HepG2 (cell line): ENCODE data around the gene TEX48. TPM values are rescaled to one million over a fixed set of nuclear protein-coding genes. Genes with fewer than 3 reads are reported as not detected.

Experiments
- ATAC-seq: fragments of 200-7000 bp; cut with Tn5 transposase; 3 replicates; pipeline ENCODE4 v1.9.1; 2020; ENCODE audit warnings: mild to moderate bottlenecking, moderate library complexity
- BruUV-seq: library from RNA; stranded (reverse); fragments of 400-500 nt; replicated peaks from 2 replicates; lab custom pipeline; 2021; lab: Mats Ljungman, UMichigan
- CTCF ChIA-PET: fragments of 300-600 bp; formaldehyde crosslinking; extraction: SDS; loops from one replicate; lab custom pipeline; 2021; ENCODE audit warnings: low total read pairs, inconsistent platforms, low intra/inter-chr PET ratio; lab: Yijun Ruan, JAX
- POLR2A ChIA-PET: fragments of 350-600 bp; sonication (Branson Sonifier 250); formaldehyde crosslinking; loops from one replicate; lab custom pipeline; 2020; ENCODE audit warnings: antibody characterized with exemption, inconsistent platforms; lab: Yijun Ruan, JAX
- DNase-seq: peaks from one replicate; pipeline ENCODE4 v3.0.0-alpha.2; 2015; ENCODE audit warnings: low spot score
- FAIRE-seq: peaks from 3 replicates; lab custom pipeline; 2011; peaks lifted over from hg19 to GRCh38; lab: Jason Lieb, UNC
- H2AFZ ChIP-seq: one replicate; pipeline ENCODE4 v1.6.1; 2011; ENCODE audit warnings: low read length, inconsistent platforms
- H3K27ac ChIP-seq: fragments of 300-600 bp; 3 replicates; pipeline ENCODE4 v1.8.0; 2011; ENCODE audit warnings: mixed run types, mild to moderate bottlenecking, mixed read lengths, low read length, inconsistent platforms; ENCODE audit not compliant: insufficient read depth; ENCODE audit errors: extremely low read length
- H3K27me3 ChIP-seq, 2 experiments: fragments of 200-600 bp in 1 of 2; 2 replicates in 1 of 2; 3 replicates in 1 of 2; pipeline versions ENCODE4 v1.6.0 to v1.8.0; 2011; ENCODE audit warnings: low read length in 2 of 2, mild to moderate bottlenecking in 2 of 2, moderate library complexity in 2 of 2, inconsistent platforms in 1 of 2; ENCODE audit not compliant: insufficient read depth in 2 of 2, control insufficient read depth in 1 of 2
- H3K36me3 ChIP-seq, 2 experiments: fragments of 200-600 bp in 1 of 2; replicated peaks in 1 of 2; 2 replicates in 1 of 2; 3 replicates in 1 of 2; pipeline versions ENCODE4 v1.5.1 to v1.8.0; 2011; ENCODE audit warnings: low read length in 2 of 2, inconsistent platforms in 1 of 2; ENCODE audit not compliant: insufficient read depth in 2 of 2, control insufficient read depth in 1 of 2
- H3K4me1 ChIP-seq: 2 replicates; pipeline ENCODE4 v1.5.1; 2012; ENCODE audit warnings: low read length, inconsistent platforms; ENCODE audit not compliant: insufficient read depth
- H3K4me2 ChIP-seq: 2 replicates; pipeline ENCODE4 v1.6.0; 2011; ENCODE audit warnings: low read depth, low read length, inconsistent platforms
- H3K4me3 ChIP-seq, 3 experiments: fragments of 200-600 bp in 1 of 3; sonication (generic), shearing (Covaris generic) in 1 of 3; replicated peaks in 1 of 3; 2 replicates each; pipeline ENCODE4 v1.5.1; 2011 to 2016; ENCODE audit warnings: low read length in 3 of 3, inconsistent platforms in 2 of 3, low read depth in 2 of 3, mild to moderate bottlenecking in 2 of 3, control low read depth in 1 of 3, mixed read lengths in 1 of 3; ENCODE audit not compliant: insufficient read depth in 1 of 3
- H3K79me2 ChIP-seq: one replicate; pipeline ENCODE4 v1.6.1; 2011; ENCODE audit warnings: low read length, inconsistent platforms; ENCODE audit not compliant: insufficient read depth
- H3K9ac ChIP-seq: 2 replicates; pipeline ENCODE4 v1.6.0; 2011; ENCODE audit warnings: mild to moderate bottlenecking, low read depth, low read length, inconsistent platforms; ENCODE audit not compliant: insufficient read depth
- H3K9me3 ChIP-seq: 2 replicates; pipeline ENCODE4 v1.5.1; 2012; ENCODE audit warnings: mild to moderate bottlenecking, low read length
- H4K20me1 ChIP-seq: 2 replicates; pipeline ENCODE4 v1.6.0; 2011; ENCODE audit warnings: inconsistent platforms, mild to moderate bottlenecking, low read length, moderate library complexity; ENCODE audit not compliant: insufficient read depth
- ARNT2 ChIP-seq: sonication (generic); formaldehyde crosslinking; IDR thresholded peaks from 2 replicates; pipeline ENCODE4 v1.8.0; 2022; ENCODE audit warnings: mild to moderate bottlenecking, low read depth, missing genetic modification reagents, moderate library complexity
- ELF1 ChIP-seq: sonication (generic); formaldehyde crosslinking; IDR thresholded peaks from 2 replicates; pipeline ENCODE4 v1.4.0; 2020; ENCODE audit warnings: missing genetic modification reagents
- SALL1 ChIP-seq: sonication (generic); formaldehyde crosslinking; IDR thresholded peaks from 2 replicates; pipeline ENCODE4 v1.8.0; 2022; ENCODE audit warnings: mild to moderate bottlenecking, missing genetic modification reagents
- SMAD9 ChIP-seq: sonication (generic); formaldehyde crosslinking; IDR thresholded peaks from 2 replicates; pipeline ENCODE4 v1.5.1; 2020; ENCODE audit warnings: mild to moderate bottlenecking, missing genetic modification reagents
- SMYD3 ChIP-seq: sonication (generic); formaldehyde crosslinking; IDR thresholded peaks from 2 replicates; pipeline ENCODE4 v1.8.1; 2023; ENCODE audit warnings: mild to moderate bottlenecking, missing genetic modification reagents
- ZKSCAN8 ChIP-seq: IDR thresholded peaks from 2 replicates; pipeline ENCODE4 v1.6.1; 2016; ENCODE audit warnings: borderline replicate concordance, missing genetic modification reagents, missing compliant biosample characterization
- ZNF703 ChIP-seq: sonication (generic); formaldehyde crosslinking; IDR thresholded peaks from 2 replicates; pipeline ENCODE4 v1.5.1; 2020; ENCODE audit warnings: missing genetic modification reagents, mild to moderate bottlenecking, moderate library complexity, borderline replicate concordance
- ZNF709 ChIP-seq: sonication (generic); formaldehyde crosslinking; IDR thresholded peaks from 2 replicates; pipeline ENCODE4 v1.5.0; 2020; ENCODE audit warnings: mild to moderate bottlenecking, missing genetic modification reagents
- WGBS: methylation state at CpG from one replicate; pipeline ENCODE4 v1.1.6; 2017; ENCODE audit warnings: low lambda C conversion rate; 5-methylcytosine and 5-hydroxymethylcytosine counted together
- in situ Hi-C: cut with HindIII; loops from 2 replicates; pipeline ENCODE4 v1.10.0; 2017; ENCODE audit warnings: low pct_unique_long_range_greater_than_20kb; ENCODE audit not compliant: extremely low pct_ligation_motif_present
- intact Hi-C: fragments of 100-400 bp; cut with micrococcal nuclease; formaldehyde crosslinking; loops from one replicate; pipeline ENCODE4 v1.10.0; 2022; ENCODE audit not compliant: unreplicated experiment
- polyA plus RNA-seq, 8 experiments: library from polyadenylated mRNA; depleted of rRNA in 3 of 8; stranded (reverse) in 7 of 8; unstranded in 1 of 8; fragments of >200 nt; fragmentation: Illumina TruSeq in 4 of 8; extraction: Trizol in 4 of 8; gene quantifications; 2 replicates each; pipeline versions ENCODE4 v1.2.1 to v1.2.3, GENCODE V29; 2011 to 2016; ENCODE audit warnings: low read depth in 4 of 8, missing spikeins in 1 of 8, mixed read lengths in 1 of 8; ENCODE audit not compliant: insufficient read depth in 1 of 8
- total RNA-seq, 5 experiments: library from RNA; depleted of rRNA; stranded (reverse); fragments of >200 nt; fragmentation: Illumina TruSeq; extraction: Trizol; gene quantifications; 2 replicates each; pipeline ENCODE4 v1.2.3, GENCODE V29; 2016; ENCODE audit warnings: low read depth in 1 of 5
- TF ChIP-seq, protein P1 (sequence below): sonication (generic); formaldehyde crosslinking; IDR thresholded peaks from 2 replicates; pipeline ENCODE4 v1.8.0; 2022; ENCODE audit warnings: missing genetic modification reagents, low read depth, mild to moderate bottlenecking, borderline replicate concordance
- TF ChIP-seq, protein P2 (sequence below): sonication (generic); formaldehyde crosslinking; IDR thresholded peaks from 2 replicates; pipeline ENCODE4 v1.4.0; 2020; ENCODE audit warnings: mild to moderate bottlenecking, low read depth, missing genetic modification reagents

TEX48 gene
- total and polyA plus RNA-seq, 2 of the 13 experiments (the other 11 are each of a cell fraction or from before 2014, with no cell fraction given): not detected

DNA sequence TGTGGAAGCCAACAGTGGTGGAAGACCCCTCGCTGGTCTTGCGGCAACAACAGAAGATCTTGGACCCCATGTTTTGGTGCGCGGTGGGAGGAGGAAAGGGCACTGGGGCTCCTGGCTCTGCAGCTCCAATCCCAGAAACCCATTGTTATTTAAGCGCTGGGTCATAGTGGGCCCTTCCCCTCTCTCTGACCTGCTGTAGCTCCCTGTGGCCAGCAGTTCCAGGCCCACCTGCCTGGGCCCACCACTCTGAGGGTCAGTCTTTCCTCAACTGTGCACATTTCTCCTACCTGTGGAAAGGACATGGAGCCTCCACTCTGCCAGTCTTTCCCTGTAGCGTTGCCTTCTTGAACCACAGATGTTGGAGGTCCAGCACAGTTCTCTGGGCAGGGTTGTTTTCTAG lies 24.3 kb downstream of the TEX48 start, which contains the start of gene TEX53:
Gene TEX53 (minus strand): TSS at position 101 of the 400 bp plus-strand sequence. CDS start 31 bp downstream, at position 70.
- no peaks in the 10 kb centered on the region for H4K20me1 ChIP-seq
- no peak for FAIRE-seq
- intact Hi-C loops (no loop called here), in situ Hi-C loops (loop anchor here (10.0 kb wide), 2 partner anchors 223 to 253 kb away; no protein-coding TSS in a partner anchor)
- no peak within 1 kb of the TSS for H3K4me2 ChIP-seq
- H3K36me3 ChIP-seq: no peaks in the 10 kb centered on the region
- 81% methylated on average over 3 of the region's 6 CpGs for WGBS
- no peaks in the 10 kb centered on the region for H3K79me2 ChIP-seq
- H3K4me1 ChIP-seq: no peaks in the 10 kb centered on the region
- TF ChIP-seq SALL1 (CRISPR knock-in tag): no peak
- TF ChIP-seq ZKSCAN8 (CRISPR knock-in tag): no peak
- no peak for TF ChIP-seq ELF1 (CRISPR knock-in tag)
- no peak for TF ChIP-seq ZNF703 (CRISPR knock-in tag)
- TF ChIP-seq SMYD3 (CRISPR knock-in tag): no peak
- TF ChIP-seq, protein P1, sequence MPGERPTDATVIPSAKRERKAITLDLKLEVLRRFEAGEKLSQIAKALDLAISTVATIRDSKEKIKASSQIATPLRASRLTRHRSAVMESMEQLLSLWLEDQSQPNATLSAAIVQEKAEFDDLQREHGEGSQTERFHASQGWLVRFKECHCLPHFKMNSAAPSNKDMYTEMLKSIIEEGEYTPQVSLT (CRISPR knock-in tag): no peak
- no peak for TF ChIP-seq ARNT2 (CRISPR knock-in tag)
- no peak for TF ChIP-seq ZNF709 (CRISPR knock-in tag)
- TF ChIP-seq, protein P2, sequence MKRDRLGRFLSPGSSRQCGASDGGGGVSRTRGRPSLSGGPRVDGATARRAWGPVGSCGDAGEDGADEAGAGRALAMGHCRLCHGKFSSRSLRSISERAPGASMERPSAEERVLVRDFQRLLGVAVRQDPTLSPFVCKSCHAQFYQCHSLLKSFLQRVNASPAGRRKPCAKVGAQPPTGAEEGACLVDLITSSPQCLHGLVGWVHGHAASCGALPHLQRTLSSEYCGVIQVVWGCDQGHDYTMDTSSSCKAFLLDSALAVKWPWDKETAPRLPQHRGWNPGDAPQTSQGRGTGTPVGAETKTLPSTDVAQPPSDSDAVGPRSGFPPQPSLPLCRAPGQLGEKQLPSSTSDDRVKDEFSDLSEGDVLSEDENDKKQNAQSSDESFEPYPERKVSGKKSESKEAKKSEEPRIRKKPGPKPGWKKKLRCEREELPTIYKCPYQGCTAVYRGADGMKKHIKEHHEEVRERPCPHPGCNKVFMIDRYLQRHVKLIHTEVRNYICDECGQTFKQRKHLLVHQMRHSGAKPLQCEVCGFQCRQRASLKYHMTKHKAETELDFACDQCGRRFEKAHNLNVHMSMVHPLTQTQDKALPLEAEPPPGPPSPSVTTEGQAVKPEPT (CRISPR knock-in tag): no peak
- no peak for TF ChIP-seq SMAD9 (CRISPR knock-in tag)
- no peak within 1 kb of the TSS for H3K27ac ChIP-seq
- peaks cover 1 to 24% of the 10 kb centered on the region in 2 experiments; a peak in 3 of 5 replicates for H3K27me3 ChIP-seq
- H3K9me3 ChIP-seq: no peaks in the 10 kb centered on the region
- no peak for DNase-seq
- ChIA-PET POLR2A (no interaction called here), CTCF (no interaction called here)
- no peak within 1 kb of the TSS for H3K4me3 ChIP-seq
- H3K9ac ChIP-seq: no peak within 1 kb of the TSS
- H2AFZ ChIP-seq: no peak within 1 kb of the TSS
- no peak for ATAC-seq
- no TSS peak for BruUV-seq
